Measurements from ENCODE around the gene PDE4A. TPM values are rescaled to one million over a fixed set of nuclear protein-coding genes. Genes with fewer than 3 reads are reported as not detected.
A peak's percentile ranks its signal among the peaks of the same experiment; 100 is the strongest.

Gene PDE4A
- total and polyA plus RNA-seq, 2 of the 13 experiments (the other 11 are each of a cell fraction or from before 2014, with no cell fraction given), result 1.1 to 4.1 TPM

DNA sequence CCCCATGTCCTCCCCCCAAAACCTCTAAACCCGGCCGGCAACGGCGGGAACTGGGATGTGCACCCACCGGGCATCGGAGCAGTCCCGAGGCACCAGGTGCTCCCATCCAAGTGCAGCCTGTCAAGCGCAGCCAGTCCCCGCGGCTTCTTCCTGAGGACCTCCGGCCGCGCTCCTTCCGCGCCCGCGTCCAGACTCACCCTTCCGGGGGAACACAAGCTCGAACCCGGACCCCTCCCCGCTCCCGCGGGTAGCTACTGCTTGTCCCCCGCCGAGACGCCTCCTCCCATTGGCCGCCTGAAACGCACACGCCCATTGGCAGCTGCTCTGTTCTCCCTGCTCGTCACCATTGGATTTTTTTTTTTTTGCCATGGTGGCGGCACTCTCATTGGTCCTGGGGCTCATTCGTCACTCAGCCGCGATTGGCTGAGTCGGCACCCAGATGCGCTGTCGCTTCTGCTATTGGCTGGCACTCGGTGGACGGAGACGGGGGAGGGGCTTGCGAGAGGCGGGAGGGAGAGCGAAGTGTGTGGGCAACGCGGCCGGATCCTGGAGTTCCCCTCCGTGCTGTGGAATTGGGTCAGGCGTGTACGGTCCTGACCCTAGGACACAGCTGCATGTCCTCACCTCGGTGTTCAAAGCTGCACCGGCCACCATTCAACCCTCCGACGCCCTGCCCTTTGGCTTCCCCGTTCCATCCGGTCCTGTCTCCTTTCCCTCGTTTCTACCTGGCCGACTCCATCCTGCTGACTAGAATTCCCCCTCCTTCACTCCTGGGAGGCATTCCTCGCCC is 39.8 kb upstream of the PDE4A start, which contains the start of gene TYK2 (continued):
- TF ChIP-seq, protein P1, sequence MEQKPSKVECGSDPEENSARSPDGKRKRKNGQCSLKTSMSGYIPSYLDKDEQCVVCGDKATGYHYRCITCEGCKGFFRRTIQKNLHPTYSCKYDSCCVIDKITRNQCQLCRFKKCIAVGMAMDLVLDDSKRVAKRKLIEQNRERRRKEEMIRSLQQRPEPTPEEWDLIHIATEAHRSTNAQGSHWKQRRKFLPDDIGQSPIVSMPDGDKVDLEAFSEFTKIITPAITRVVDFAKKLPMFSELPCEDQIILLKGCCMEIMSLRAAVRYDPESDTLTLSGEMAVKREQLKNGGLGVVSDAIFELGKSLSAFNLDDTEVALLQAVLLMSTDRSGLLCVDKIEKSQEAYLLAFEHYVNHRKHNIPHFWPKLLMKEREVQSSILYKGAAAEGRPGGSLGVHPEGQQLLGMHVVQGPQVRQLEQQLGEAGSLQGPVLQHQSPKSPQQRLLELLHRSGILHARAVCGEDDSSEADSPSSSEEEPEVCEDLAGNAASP (CRISPR knock-in tag; IDR thresholded peaks at IDR 0.05; ENCODE audit: borderline replicate concordance), result no peak
- TF ChIP-seq ZNF766 (CRISPR knock-in tag; IDR thresholded peaks at IDR 0.05; ENCODE audit: borderline replicate concordance) (peak; percentile 70; the same call in 1 of the 2 replicates), ZBTB21 (CRISPR knock-in tag; IDR thresholded peaks at IDR 0.05) (no peak), ZNF616 (CRISPR knock-in tag; IDR thresholded peaks at IDR 0.05; ENCODE audit: low read depth) (0 out of 2 replicates have a peak, but pooled peaks have one; percentile 20), REL (CRISPR knock-in tag; conservative IDR thresholded peaks at IDR 0.05) (no peak), ZHX1 (CRISPR knock-in tag; IDR thresholded peaks at IDR 0.05; ENCODE audit: low read depth) (no peak), ZFX (CRISPR knock-in tag; IDR thresholded peaks at IDR 0.05; ENCODE audit: low read depth) (peak; percentile 69; the same call in 1 of the 2 replicates), SP1 (IDR thresholded peaks at IDR 0.05) (no peak), SP1 (CRISPR knock-in tag; IDR thresholded peaks at IDR 0.05) (peak; percentile 82), PCBP2 (optimal IDR thresholded peaks at IDR 0.05; ENCODE audit: low read depth, low read length, poor library complexity, severe bottlenecking) (no peak), ZBTB46 (CRISPR knock-in tag; IDR thresholded peaks at IDR 0.05; ENCODE audit: borderline replicate concordance) (no peak), SOX5 (CRISPR knock-in tag; IDR thresholded peaks at IDR 0.05; ENCODE audit: borderline replicate concordance) (no peak), ZNF720 (CRISPR knock-in tag; IDR thresholded peaks at IDR 0.05) (no peak), ZNF563 (CRISPR knock-in tag; IDR thresholded peaks at IDR 0.05) (peak; percentile 51; the same call in 1 of the 2 replicates), KMT2B (CRISPR knock-in tag; IDR thresholded peaks at IDR 0.05) (peak; percentile 69), CHCHD3 (CRISPR knock-in tag; IDR thresholded peaks at IDR 0.05) (0 out of 2 replicates have a peak, but pooled peaks have one; percentile 23), ZNF672 (CRISPR knock-in tag; IDR thresholded peaks at IDR 0.05) (no peak), ARID4A (CRISPR knock-in tag; IDR thresholded peaks at IDR 0.05; ENCODE audit: borderline replicate concordance) (peak; percentile 89), RORA (CRISPR knock-in tag; IDR thresholded peaks at IDR 0.05) (no peak), STAT5B (CRISPR knock-in tag; IDR thresholded peaks at IDR 0.05) (no peak)
